KG1 (cell line): ENCODE results near the gene ARL13B.
"Not testable (repeated sequence)": the region's sequence is repeated elsewhere in the genome, so short reads cannot be mapped to it uniquely, and the experiment has no call there.

ENCODE experiments used
- DNase-seq: peaks from one replicate; lab custom pipeline; 2025; lab: John Stamatoyannopoulos, UW

The ARL13B gene

GRCh38 chr3:93979850-93980676, at the start of gene ARL13B:
Gene ARL13B, plus strand, starts transcription at chr3:93980155. Its CDS starts 269 bp downstream, at chr3:93980424.
- peak; percentile 93 for DNase-seq

DNA sequence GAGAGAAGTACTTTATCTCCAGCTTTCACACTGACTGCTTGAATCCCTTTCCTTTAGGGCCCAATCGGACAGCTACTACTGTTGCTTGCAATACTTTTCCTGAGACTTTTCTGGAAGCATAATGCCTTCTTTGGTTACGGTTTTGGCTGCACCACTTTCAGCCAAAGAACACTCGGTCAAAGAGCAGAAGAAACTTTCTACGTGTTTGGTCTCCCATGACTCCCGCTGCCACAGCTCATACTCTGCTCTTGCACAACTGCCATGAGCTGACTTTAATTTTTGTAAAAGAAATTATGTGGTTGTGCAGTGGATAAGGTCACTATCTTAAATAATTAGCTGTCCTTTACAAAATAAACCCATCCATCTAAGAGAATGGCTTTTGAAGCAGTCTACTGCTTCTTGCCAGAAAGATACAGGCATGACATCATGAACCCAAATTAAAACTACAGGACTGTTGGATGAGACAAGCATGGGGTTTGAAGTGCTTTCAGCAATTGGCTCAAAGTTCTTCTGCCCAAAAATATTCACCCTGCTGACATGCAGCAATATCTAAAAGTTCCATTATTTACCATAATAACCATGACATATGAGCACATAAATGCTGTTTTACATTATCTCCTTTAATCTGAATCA, 48.2 kb upstream of the ARL13B start:
- no peak for DNase-seq

- DNase-seq, result no peak
These were observed 45.4 kb upstream of the ARL13B start for GRCh38 chr3:93934366-93935046.

- no peak for DNase-seq
These were observed 43.4 kb upstream of the ARL13B start for GRCh38 chr3:93936549-93936948.

- not testable (repeated sequence) for DNase-seq
These were observed 42.5 kb upstream of the ARL13B start for GRCh38 chr3:93937485-93937884.

DNA sequence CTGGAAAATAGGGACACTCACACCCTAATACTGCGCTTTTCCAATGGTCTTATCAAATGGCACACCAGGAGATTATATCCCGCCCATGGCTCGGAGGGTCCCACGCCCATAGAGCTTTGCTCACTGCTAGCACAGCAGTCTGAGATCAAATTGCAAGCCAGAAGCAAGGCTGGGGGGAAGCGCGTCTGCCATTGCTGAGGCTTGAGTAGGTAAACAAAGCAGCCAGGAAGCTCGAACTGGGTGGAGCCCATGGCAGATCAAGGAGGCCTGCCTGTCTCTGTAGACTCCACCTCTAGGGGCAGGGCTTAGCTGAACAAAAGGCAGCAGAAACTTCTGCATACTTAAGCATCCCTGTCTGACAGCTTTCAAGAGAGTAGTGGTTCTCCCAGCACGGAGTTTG, 30.0 kb upstream of the ARL13B start:
- DNase-seq, result not testable (repeated sequence)

DNA sequence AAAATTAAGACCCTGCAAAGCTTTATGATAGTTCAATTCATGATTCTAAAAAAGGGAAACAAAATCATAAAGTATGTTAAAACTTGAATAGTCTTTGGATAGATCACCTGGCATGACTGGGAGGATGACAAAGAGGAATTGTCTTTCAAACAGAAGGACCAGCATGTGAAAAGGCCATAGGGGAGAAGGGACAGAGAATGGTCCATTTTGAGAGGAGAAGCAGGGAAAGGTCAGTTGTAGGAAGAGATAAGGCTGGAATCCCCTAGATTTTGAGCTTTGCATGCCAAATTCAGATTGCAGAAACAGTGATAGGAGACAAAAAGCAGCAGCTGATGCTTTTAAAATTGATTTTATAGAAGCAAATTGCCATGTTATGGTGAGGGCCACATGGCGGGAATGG, 18.9 kb upstream of the ARL13B start:
- no peak for DNase-seq

DNA sequence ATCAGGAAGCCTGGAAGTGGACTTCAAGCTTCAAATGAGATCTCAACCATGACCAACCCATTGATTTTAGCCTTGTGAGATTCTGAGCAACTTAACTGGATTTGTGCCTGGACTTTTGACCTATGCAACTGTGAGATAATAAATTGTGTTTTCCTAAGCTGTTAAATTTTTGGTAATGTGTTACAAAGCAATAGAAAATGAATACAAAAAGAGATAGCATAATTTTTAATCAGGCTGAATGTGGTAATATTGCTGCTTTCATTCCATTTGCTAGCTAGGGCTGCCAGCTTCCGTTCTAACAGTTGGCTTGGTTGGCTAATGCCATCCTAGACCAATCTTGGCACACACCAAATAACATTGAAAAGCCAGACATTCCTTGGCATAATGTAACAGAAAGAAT, 18.5 kb upstream of the ARL13B start:
- no peak for DNase-seq

GRCh38 chr3:93962798-93963197, 17.2 kb upstream of the ARL13B start:
- DNase-seq, result no peak

DNA sequence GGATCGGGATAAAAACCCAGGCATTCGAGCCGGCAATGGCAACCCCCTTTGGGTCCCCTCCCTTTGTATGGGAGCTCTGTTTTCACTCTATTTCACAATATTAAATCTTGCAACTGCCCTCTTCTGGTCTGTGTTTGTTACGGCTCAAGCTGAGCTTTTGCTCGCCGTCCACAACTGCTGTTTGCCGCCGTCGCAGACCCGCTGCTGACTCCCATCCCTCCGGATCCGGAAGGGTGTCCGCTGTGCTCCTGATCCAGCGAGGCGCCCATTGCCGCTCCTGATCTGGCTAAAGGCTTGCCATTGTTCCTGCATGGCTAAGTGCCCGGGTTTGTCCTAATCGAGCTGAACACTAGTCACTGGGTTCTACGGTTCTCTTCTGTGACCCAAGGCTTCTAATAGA, 14.8 kb upstream of the ARL13B start:
- DNase-seq, result not testable (repeated sequence)

DNA sequence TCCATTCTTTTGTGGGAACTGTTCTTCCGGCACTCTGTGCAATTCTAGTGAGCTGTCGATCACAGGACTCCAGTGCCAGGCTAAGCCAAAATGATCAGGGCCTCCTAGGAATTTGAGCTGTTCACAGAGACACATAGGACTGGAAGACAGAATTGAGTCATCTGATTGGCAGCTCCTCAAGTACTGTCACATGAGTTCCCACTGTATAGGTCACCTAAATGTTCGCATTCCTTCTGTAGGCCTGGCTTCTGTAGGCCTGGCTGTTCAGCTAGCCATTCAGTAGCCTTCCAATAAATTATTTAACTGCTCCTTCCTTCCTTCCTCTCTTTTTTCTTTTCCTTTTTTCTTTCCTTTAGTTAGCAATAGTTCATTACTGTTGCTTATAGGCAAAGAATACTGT, 10.5 kb upstream of the ARL13B start:
- DNase-seq, result no peak

GRCh38 chr3:93969997-93970396, 10.0 kb upstream of the ARL13B start:
- DNase-seq, result no peak

- no peak for DNase-seq
These were observed 6.5 kb upstream of the ARL13B start, which contains the start of gene PROS1 for GRCh38 chr3:93973131-93974126. Gene PROS1, minus strand, starts transcription at chr3:93973896. Its CDS starts 147 bp downstream, at chr3:93973749.

DNA sequence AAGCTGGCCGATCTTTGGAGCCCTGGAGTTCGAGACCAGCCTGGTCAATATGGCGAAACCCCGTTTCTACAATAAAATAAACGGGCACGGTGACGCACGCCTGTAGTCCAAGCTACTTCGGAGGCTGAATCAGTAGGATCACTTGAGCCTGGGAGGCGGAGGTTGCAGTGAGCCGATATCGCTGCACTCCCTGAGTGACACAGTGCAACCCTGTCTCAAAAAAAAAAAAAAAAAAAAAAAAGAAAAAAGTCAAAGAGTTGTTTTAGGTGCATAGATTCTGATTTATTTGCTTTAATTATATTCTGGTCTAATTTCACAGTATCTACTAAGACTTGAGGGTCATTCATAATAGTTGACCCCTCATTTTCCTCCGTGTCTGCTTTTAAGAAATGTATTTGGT, 1.7 kb downstream of the ARL13B start:
- no peak for DNase-seq

DNA sequence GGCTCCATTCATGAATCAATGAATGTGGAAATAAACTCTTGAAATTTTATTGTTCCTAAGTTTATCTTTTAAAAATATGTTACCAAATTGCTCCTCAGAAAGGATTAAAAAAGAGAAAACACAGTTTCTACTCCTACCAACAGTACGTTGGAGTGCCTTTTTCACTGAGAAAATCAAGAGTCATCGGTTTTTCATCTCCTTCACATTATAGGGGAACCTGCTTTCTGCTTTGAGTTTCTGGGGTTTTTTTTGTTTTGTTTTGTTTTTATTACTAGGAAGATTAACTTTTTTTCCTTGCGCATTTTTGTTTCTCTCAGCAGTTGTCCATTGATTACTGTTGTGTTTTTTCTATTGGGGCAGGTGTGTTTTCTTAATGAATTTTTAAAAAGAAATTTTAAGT, 3.5 kb downstream of the ARL13B start:
- no peak for DNase-seq

DNA sequence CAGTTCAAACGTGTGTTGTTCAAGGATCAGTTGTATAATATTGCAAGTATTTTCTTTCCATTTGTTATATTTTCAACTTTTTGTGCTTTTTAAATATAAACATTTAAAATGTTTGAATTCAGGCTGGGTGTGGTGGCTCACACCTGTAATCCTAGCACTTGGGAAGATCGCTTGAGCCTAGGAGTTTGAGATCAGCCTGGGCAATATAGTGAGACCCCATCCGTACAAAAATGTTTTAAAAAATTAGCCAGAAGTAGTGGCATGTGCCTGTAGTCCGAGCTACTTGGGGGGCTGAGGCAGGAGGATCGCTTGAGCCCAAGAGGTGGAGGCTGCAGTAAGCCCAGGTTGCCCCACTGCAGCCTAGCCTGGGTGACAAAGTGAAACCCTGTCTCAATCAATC, 4.7 kb downstream of the ARL13B start:
- no peak for DNase-seq

DNA sequence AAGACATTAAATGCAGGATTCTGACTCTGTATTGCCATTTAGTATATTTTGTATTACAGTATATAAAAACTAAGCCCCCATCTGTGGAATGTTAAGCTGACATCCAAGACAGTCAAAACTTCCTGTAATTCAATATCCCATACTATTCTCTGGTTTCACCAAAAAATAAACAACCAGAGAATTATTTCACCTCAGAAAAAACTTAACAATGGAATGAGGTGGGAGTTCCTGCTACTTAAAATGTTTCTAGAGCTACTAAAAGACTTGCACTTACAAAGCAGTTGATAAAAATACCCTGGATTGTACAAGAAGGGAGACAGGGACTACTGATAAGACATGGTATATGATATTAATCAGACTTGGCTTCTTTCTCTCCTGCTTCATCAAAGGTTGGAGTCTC, 8.3 kb downstream of the ARL13B start:
- no peak for DNase-seq

DNA sequence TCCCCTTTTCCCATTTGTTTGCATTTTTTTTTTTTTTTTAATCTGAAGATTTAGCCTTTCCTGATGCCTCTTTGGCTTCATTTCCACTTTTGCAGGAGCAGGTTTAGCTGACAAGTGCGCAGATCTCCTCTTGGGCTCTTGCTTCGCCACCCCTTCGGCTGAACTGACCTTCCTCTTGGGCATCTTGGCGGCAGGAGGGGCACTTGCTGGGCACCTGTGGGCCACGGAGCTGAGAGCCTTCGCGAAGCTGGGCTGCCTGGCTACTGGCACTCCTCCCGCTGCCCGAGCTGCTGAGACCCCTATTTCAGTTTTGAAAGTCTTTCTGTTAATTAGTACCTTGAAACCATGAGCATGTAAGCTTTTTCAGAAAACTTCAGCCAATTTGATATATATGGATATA, 8.8 kb downstream of the ARL13B start:
- no peak for DNase-seq

DNA sequence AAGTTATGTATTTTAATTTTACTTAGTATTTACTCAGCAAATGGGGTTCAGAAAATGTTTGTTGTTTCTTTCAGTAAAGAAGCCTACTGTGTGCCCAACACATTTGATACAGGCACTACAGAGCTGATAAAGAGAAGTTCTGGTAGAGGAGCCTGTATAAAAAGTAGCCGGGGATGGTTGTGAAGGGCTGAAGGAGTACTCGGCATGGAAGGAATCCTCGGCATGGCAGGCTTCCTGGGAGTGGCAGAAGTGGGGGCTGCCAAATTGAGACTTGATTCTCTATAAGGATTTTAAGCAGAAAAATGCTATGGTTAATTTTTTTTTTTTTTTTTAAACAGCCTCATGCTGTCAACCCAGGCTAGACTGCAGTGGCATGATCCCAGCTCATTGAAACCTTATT, 9.3 kb downstream of the ARL13B start:
- DNase-seq, result no peak

DNA sequence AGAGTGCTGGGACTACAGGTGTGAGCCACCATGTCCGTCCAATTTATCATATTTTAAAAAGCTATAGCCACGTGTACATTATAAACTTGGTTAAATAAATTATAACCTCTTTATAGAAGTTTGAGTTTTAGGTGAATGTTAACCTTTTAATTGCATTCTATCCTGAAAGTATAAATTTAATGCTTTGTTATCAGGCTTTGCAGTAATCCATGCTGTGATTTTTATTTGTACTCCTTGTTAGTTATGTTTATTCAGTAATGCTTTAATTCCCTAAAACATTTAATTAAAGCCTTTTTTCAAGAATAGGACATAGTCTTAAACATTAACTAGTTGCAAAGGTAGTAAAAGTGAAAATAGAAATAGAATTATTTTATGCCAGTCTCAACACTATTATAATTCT, 11.7 kb downstream of the ARL13B start:
- DNase-seq, result no peak

DNA sequence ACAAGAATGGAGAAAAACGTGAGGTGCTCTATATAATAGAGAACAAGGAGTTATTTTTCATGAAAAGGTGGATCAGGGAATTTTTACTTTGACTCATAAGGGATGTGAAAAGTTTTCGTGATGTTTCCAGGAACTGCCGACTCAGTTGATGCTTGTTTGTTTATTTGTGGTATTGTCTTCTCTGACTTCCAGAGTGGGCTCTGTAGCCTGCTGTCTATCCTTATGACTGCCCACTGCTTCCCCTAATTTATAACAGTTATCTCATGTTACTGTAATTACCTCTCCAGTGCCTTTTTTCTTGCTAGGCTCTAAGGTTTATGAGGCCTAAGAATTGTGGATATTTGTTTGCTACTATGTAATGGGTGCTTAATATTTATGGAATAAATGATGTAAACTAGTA, 12.3 kb downstream of the ARL13B start:
- no peak for DNase-seq

DNA sequence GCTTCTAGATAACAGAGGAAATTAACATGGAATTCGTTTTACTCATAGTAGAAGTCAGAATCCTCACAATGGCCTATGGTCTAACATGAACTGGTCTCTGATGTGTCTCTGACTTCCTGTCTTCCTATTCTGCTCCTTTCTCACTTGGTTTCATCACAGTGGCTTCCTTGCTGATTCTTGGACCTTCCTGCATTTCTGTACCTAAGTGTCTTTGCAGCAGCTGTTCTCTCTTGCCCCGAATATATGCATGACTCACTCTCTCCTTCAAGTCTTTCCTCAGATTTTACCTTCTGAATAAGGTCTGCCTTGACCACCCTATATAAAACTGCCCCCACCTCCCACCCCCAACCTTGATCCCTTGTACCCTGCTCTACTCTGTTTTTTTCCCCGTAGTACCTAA, 14.1 kb downstream of the ARL13B start:
- no peak for DNase-seq
